ENCODE measurements around the gene SLAIN1. TPM values are rescaled to one million over a fixed set of nuclear protein-coding genes. Genes with fewer than 3 reads are reported as not detected.

The SLAIN1 gene
- total RNA-seq, 5 donors from 2014 or later (not counting 1 experiment from before 2014, with no cell fraction given): 37.4 to 41.8 (median 38.9) TPM

Other genes with a start within 250 kb of the SLAIN1 start
- gene SCEL, start 162.0 kb upstream of the SLAIN1 start, total RNA-seq: under 1 TPM in 2 of 5 donors, not detected in 3; 0.09 TPM
- gene EDNRB, start 221.1 kb downstream of the SLAIN1 start, total RNA-seq: under 1 TPM in 3 of 5 donors, not detected in 2; 0.33 to 0.51 (median 0.35) TPM